Right lobe of liver (tissue), 4 donors: ENCODE measurements around the gene COPS4.
"Not testable (repeated sequence)": the region's sequence is repeated elsewhere in the genome, so short reads cannot be mapped to it uniquely, and the experiment has no call there.

ENCODE experiments used
- POLR2A ChIP-seq: fragments of 450-650 bp; IDR thresholded peaks from one replicate; pipeline ENCODE4 v1.6.1; 2017; ENCODE audit warnings: antibody characterized with exemption, mild to moderate bottlenecking
- TF ChIP-seq, protein P1 (sequence below), 4 donors: fragments of 200-600 bp in 3 of 4; fragments of 450-650 bp in 1 of 4; IDR thresholded peaks; one replicate each; pipeline versions ENCODE4 v1.5.1 to v1.8.0; 2016 to 2022; ENCODE audit warnings: antibody characterized with exemption in 4 of 4, mild to moderate bottlenecking in 2 of 4
- donor health status: DM: no; HTN: no; CAD: no.
- donor health status: DM: no; HTN: no; CAD: no.
- donor health status: DM: no; HTN: yes; CAD: no.

DNA sequence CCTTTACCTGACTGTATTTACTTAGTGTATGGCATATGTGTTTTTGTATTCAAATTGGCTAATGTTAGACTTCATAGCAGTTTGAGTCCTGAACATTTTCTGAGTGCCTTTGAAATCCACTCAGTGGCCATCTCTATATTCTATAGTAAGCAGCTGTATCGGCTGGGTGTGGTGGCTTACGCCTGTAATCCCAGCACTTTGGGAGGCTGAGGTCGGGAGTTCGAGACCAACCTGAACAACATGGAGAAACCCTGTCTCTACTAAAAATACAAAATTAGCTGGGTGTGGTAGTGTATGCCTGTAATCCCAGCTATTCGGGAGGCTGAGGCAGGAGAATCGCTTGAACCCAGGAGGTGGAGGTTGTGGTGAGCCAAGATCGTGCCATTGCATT, 76.8 kb downstream of the COPS4 start:
- TF ChIP-seq POLR2A: not testable (repeated sequence)
- TF ChIP-seq, protein P1, sequence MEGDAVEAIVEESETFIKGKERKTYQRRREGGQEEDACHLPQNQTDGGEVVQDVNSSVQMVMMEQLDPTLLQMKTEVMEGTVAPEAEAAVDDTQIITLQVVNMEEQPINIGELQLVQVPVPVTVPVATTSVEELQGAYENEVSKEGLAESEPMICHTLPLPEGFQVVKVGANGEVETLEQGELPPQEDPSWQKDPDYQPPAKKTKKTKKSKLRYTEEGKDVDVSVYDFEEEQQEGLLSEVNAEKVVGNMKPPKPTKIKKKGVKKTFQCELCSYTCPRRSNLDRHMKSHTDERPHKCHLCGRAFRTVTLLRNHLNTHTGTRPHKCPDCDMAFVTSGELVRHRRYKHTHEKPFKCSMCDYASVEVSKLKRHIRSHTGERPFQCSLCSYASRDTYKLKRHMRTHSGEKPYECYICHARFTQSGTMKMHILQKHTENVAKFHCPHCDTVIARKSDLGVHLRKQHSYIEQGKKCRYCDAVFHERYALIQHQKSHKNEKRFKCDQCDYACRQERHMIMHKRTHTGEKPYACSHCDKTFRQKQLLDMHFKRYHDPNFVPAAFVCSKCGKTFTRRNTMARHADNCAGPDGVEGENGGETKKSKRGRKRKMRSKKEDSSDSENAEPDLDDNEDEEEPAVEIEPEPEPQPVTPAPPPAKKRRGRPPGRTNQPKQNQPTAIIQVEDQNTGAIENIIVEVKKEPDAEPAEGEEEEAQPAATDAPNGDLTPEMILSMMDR (IDR thresholded peaks at IDR 0.05): not testable (repeated sequence)
